NB4 (cell line): ENCODE data around the gene EID2.

ENCODE experiments used
- CTCF ChIP-seq: IDR thresholded peaks from one replicate; pipeline ENCODE4 v1.5.1; 2012; ENCODE audit warnings: low read depth, low read length
- MYC ChIP-seq: IDR thresholded peaks from 2 replicates; pipeline ENCODE4 v1.6.1; 2011; ENCODE audit warnings: low read depth, low read length
- POLR2A ChIP-seq: IDR thresholded peaks from 2 replicates; pipeline ENCODE4 v1.6.1; 2011; ENCODE audit warnings: mild to moderate bottlenecking; ENCODE audit not compliant: insufficient read length; ENCODE audit errors: extremely low read depth
- TF ChIP-seq, protein P1 (sequence below): IDR thresholded peaks from 2 replicates; pipeline ENCODE4 v1.6.1; 2011; ENCODE audit warnings: low read depth, low read length

DNA sequence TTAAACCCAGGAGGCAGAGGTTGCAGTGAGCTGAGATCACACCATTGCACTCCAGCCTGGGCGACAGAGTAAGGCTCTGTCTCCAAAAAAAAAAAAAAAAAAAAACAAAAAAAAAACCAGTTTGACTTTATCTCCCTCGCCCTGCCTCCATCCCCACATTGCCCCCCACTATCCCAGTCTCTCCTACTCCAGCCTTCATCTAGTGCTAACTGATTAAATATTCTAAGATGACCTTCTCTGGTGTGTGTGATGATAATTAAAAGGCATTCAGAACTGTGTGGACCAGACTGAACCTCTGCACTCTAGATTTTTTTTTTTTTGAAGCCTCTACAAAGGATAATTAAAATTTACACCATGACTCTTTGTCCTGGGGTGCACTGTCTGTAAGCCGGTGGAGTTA is 47.2 kb downstream of the EID2 start:
- no peak for TF ChIP-seq CTCF
- TF ChIP-seq POLR2A = no peak
- no peak for TF ChIP-seq MYC
- TF ChIP-seq, protein P1, sequence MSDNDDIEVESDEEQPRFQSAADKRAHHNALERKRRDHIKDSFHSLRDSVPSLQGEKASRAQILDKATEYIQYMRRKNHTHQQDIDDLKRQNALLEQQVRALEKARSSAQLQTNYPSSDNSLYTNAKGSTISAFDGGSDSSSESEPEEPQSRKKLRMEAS = no peak
